Thyroid gland (tissue), 4 donors: ENCODE measurements around the gene CREG2.

Source experiments
- CTCF ChIP-seq, 6 experiments: fragments of 200-600 bp in 3 of 6; fragments of 450-650 bp in 3 of 6; sonication (generic) in 3 of 6; IDR thresholded peaks; one replicate each; pipeline ENCODE4 v1.5.1; 2016 to 2019; ENCODE audit warnings: antibody characterized with exemption in 6 of 6, mild to moderate bottlenecking in 2 of 6, inconsistent platforms in 1 of 6, moderate library complexity in 1 of 6
- POLR2A ChIP-seq, 2 donors: fragments of 450-650 bp; IDR thresholded peaks; one replicate each; pipeline ENCODE4 v1.6.1; 2017; ENCODE audit warnings: antibody characterized with exemption in 2 of 2, mild to moderate bottlenecking in 2 of 2, moderate library complexity in 1 of 2

DNA sequence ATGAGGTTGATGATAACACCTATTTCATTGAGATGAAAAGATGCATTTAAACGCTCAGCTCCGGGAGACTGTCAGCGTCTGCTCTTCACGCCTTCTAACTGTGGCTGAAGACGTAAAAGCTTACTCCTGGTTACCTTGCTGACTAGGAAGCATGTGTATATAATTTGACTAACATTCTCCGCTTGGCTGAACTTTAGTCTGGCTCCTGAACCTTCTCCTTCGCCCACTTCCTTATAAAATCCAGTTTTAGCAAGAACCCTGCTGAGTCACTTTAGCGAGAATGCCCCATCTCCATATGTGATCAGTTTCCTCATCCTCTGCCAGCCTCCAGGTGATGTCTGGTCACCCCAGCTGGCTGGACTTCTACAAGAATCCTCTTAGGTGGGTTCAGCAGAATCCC lies 12.7 kb upstream of the CREG2 start:
- TF ChIP-seq POLR2A (IDR thresholded peaks at IDR 0.05) (no peak), CTCF (IDR thresholded peaks at IDR 0.05) (no peak)
